Heart left ventricle (tissue), 13 donors: ENCODE data around the gene ADGRB3.

Experiments used
- POLR2A ChIP-seq, 2 donors: fragments of 450-650 bp; IDR thresholded peaks; one replicate each; pipeline ENCODE4 v1.6.1; 2017; ENCODE audit warnings: antibody characterized with exemption in 2 of 2, mild to moderate bottlenecking in 2 of 2, moderate library complexity in 2 of 2
- TF ChIP-seq, protein P1 (sequence below), 12 donors: fragments of 200-600 bp; sonication (generic) in 4 of 12; IDR thresholded peaks; one replicate each; pipeline versions ENCODE4 v1.5.0 to v1.8.0; 2018 to 2022; ENCODE audit warnings: antibody characterized with exemption in 12 of 12, mild to moderate bottlenecking in 5 of 12
- donor health status: ischemic (EF 13 %, LVEDD 7.1; RV severe dilation, severe dysfunction).
- donor health status: DM: no; HTN: yes; CAD: no.
- donor health status: DM: no; HTN: no; CAD: no.
- donor health status: ischemic (EF 25% LVEDD 6.9; RV normal size, moderate dysfunction).
- donor health status: ischemic (EF 25% LVEDD 5.7; RV mildly dilated, moderate dysfunction).
- donor health status: ischemic (EF 35%, LVEDD 5.7; RV mildly dilated, moderate dysfunction).
- donor health status: nonischemic (EF 11% LVEDD 7.7; RV severe dilation, severe dysfunction).
- donor health status: DM: yes; HTN: yes; CAD: no.
- donor health status: PGD.
- donor health status: ischemic (EF 29% LVEDD 5.4; RV normal size, mild dysfunction).
- donor health status: nonischemic (EF 23%, LVEDD 6.1; RV moderate dilation, normal function).

DNA sequence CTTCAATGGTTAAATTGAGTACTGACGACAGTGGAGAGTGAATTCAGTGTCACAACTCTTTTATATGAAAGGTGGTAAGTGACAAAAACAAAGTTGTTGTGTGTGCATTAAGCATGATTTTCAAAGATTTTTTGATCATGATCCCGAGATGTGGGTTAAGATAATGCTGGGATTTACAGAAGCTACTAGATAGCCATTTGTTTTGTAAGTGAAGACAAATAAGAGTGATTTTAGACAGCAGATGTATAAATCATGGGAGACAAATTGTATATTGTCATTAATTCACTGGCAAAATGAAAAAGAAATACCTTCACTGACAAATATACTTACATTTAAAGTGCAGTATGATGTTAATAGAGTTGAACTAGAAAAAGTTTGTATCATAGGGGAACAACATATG is 6.1 kb downstream of the ADGRB3 start:
- TF ChIP-seq, protein P1, sequence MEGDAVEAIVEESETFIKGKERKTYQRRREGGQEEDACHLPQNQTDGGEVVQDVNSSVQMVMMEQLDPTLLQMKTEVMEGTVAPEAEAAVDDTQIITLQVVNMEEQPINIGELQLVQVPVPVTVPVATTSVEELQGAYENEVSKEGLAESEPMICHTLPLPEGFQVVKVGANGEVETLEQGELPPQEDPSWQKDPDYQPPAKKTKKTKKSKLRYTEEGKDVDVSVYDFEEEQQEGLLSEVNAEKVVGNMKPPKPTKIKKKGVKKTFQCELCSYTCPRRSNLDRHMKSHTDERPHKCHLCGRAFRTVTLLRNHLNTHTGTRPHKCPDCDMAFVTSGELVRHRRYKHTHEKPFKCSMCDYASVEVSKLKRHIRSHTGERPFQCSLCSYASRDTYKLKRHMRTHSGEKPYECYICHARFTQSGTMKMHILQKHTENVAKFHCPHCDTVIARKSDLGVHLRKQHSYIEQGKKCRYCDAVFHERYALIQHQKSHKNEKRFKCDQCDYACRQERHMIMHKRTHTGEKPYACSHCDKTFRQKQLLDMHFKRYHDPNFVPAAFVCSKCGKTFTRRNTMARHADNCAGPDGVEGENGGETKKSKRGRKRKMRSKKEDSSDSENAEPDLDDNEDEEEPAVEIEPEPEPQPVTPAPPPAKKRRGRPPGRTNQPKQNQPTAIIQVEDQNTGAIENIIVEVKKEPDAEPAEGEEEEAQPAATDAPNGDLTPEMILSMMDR (IDR thresholded peaks at IDR 0.05) = no peak
- TF ChIP-seq POLR2A (IDR thresholded peaks at IDR 0.05) = no peak
